HT1080 (cell line): ENCODE data around the gene CWC27. TPM values are rescaled to one million over a fixed set of nuclear protein-coding genes. Genes with fewer than 3 reads are reported as not detected.
"Not testable (repeated sequence)": the region's sequence is repeated elsewhere in the genome, so short reads cannot be mapped to it uniquely, and the experiment has no call there.

ENCODE experiments used
- DNase-seq: peaks from one replicate; pipeline ENCODE4 v3.0.0-alpha.2; 2015; ENCODE audit warnings: low read depth
- total RNA-seq: library from RNA; depleted of rRNA; stranded (reverse); fragments of >200 nt; shearing (Covaris generic); gene quantifications from 2 replicates; pipeline ENCODE4 v1.2.3, GENCODE V29; 2014

CWC27 gene
- total RNA-seq, 1 experiment from 2014 or later, result 13.6 TPM

GRCh38 chr5:64788156-64788555 lies 19.4 kb downstream of the CWC27 start:
- no peak for DNase-seq

GRCh38 chr5:64789457-64789856 lies 20.7 kb downstream of the CWC27 start:
- DNase-seq, result peak; percentile 39

GRCh38 chr5:64790210-64790609 lies 21.5 kb downstream of the CWC27 start:
- peak; percentile 61 for DNase-seq

GRCh38 chr5:64792469-64792868 lies 23.7 kb downstream of the CWC27 start:
- no peak for DNase-seq

- no peak for DNase-seq
Measured at GRCh38 chr5:64794053-64794770, 25.5 kb downstream of the CWC27 start.

- DNase-seq, result no peak
Measured at GRCh38 chr5:64796301-64796700, 27.6 kb downstream of the CWC27 start.

- no peak for DNase-seq
Measured at GRCh38 chr5:64800926-64801325, 32.2 kb downstream of the CWC27 start.

- no peak for DNase-seq
Measured at GRCh38 chr5:64806537-64806936, 37.8 kb downstream of the CWC27 start.

- DNase-seq, result peak; percentile 26
Measured at GRCh38 chr5:64807520-64807919, 38.8 kb downstream of the CWC27 start.

- DNase-seq, result peak; percentile 34
Measured at GRCh38 chr5:64811050-64811640, 42.4 kb downstream of the CWC27 start.

- no peak for DNase-seq
Measured at GRCh38 chr5:64814073-64814472, 45.3 kb downstream of the CWC27 start.

GRCh38 chr5:64818245-64818644 lies 49.5 kb downstream of the CWC27 start:
- DNase-seq, result no peak

GRCh38 chr5:64819345-64819744 lies 50.6 kb downstream of the CWC27 start:
- not testable (repeated sequence) for DNase-seq

GRCh38 chr5:64822320-64822719 lies 53.6 kb downstream of the CWC27 start:
- no peak for DNase-seq

- DNase-seq, result no peak
Measured at GRCh38 chr5:64826541-64826940, 57.8 kb downstream of the CWC27 start.

GRCh38 chr5:64827703-64828102 lies 59.0 kb downstream of the CWC27 start:
- no peak for DNase-seq

GRCh38 chr5:64830650-64831049 lies 61.9 kb downstream of the CWC27 start:
- DNase-seq, result not testable (repeated sequence)

GRCh38 chr5:64831996-64832395 lies 63.3 kb downstream of the CWC27 start:
- DNase-seq, result no peak

GRCh38 chr5:64834037-64834436 lies 65.3 kb downstream of the CWC27 start:
- DNase-seq, result no peak

GRCh38 chr5:64834611-64835010 lies 65.9 kb downstream of the CWC27 start:
- no peak for DNase-seq

GRCh38 chr5:64835266-64835665 lies 66.5 kb downstream of the CWC27 start:
- DNase-seq, result no peak

GRCh38 chr5:64836190-64836755 lies 67.5 kb downstream of the CWC27 start:
- DNase-seq, result no peak

- DNase-seq, result no peak
Measured at GRCh38 chr5:64836786-64837185, 68.1 kb downstream of the CWC27 start.
